H1 (cell line): Measurements from ENCODE around the gene PTCRA. TPM values are rescaled to one million over a fixed set of nuclear protein-coding genes. Genes with fewer than 3 reads are reported as not detected.
A peak's percentile ranks its signal among the peaks of the same experiment; 100 is the strongest.

Experiments
- CTCF ChIA-PET: fragments of 300-600 bp; sonication (Branson Sonifier 250); formaldehyde crosslinking; loops from one replicate; lab custom pipeline; 2021; ENCODE audit not compliant: partially characterized antibody; lab: Charles Lee
- POLR2A ChIA-PET: fragments of 300-600 bp; sonication (Branson Sonifier 250); formaldehyde crosslinking; loops from one replicate; lab custom pipeline; 2021; ENCODE audit warnings: inconsistent platforms; ENCODE audit not compliant: partially characterized antibody; lab: Charles Lee
- DNase-seq, 2 experiments: peaks; one replicate each; pipeline versions ENCODE4 v3.0.0 to v3.0.0-alpha.2; 2010 to 2022; ENCODE audit warnings: low spot score in 2 of 2, low read depth in 1 of 2, mixed read lengths in 1 of 2
- FAIRE-seq: peaks from 2 replicates; lab custom pipeline; 2011; peaks lifted over from hg19 to GRCh38; lab: Jason Lieb, UNC
- H2AFZ ChIP-seq: 2 replicates; pipeline ENCODE4 v1.8.1; 2012; ENCODE audit warnings: low read length, inconsistent platforms
- H2AK5ac ChIP-seq: 2 replicates; pipeline ENCODE4 v1.6.1; 2013; ENCODE audit warnings: low read depth, low read length
- H2BK120ac ChIP-seq: replicated peaks from 2 replicates; pipeline ENCODE3; 2013; ENCODE audit warnings: low read depth, low read length, inconsistent platforms
- H2BK12ac ChIP-seq: 2 replicates; pipeline ENCODE4 v1.6.1; 2013; ENCODE audit warnings: low read depth, low read length
- H2BK15ac ChIP-seq: 2 replicates; pipeline ENCODE4 v1.6.1; 2013; ENCODE audit warnings: low read length
- H2BK20ac ChIP-seq: 2 replicates; pipeline ENCODE4 v1.6.1; 2013; ENCODE audit warnings: low read length
- H2BK5ac ChIP-seq: 2 replicates; pipeline ENCODE4 v1.6.1; 2013; ENCODE audit warnings: low read depth, low read length
- H3K14ac ChIP-seq: 2 replicates; pipeline ENCODE4 v1.6.1; 2013; ENCODE audit warnings: inconsistent platforms; ENCODE audit not compliant: insufficient read length
- H3K18ac ChIP-seq: 2 replicates; pipeline ENCODE4 v1.6.1; 2013; ENCODE audit warnings: low read length; ENCODE audit errors: extremely low read depth
- H3K23ac ChIP-seq: 2 replicates; pipeline ENCODE4 v1.6.1; 2013; ENCODE audit warnings: inconsistent platforms; ENCODE audit not compliant: insufficient read length
- H3K23me2 ChIP-seq: 2 replicates; pipeline ENCODE4 v1.6.1; 2013; ENCODE audit warnings: low read depth, low read length
- H3K27ac ChIP-seq: 2 replicates; pipeline ENCODE4 v1.6.1; 2011; ENCODE audit warnings: low read depth, low read length, inconsistent platforms
- H3K27me3 ChIP-seq, 4 experiments: replicated peaks in 1 of 4; 1 replicate in 1 of 4; 2 replicates in 3 of 4; pipeline versions ENCODE4 v1.6.1 to v1.8.1; 2011 to 2013; ENCODE audit warnings: low read length in 3 of 4, mild to moderate bottlenecking in 3 of 4, inconsistent platforms in 2 of 4, mixed read lengths in 2 of 4, moderate library complexity in 1 of 4; ENCODE audit not compliant: control insufficient read depth in 3 of 4, insufficient read depth in 3 of 4; ENCODE audit errors: extremely low read depth in 1 of 4
- H3K36me3 ChIP-seq, 4 experiments: 2 replicates each; pipeline versions ENCODE4 v1.6.1 to v1.8.1; 2011 to 2013; ENCODE audit warnings: mild to moderate bottlenecking in 4 of 4, low read length in 3 of 4, moderate library complexity in 2 of 4, control low read depth in 1 of 4, inconsistent platforms in 1 of 4; ENCODE audit not compliant: insufficient read depth in 4 of 4, control insufficient read depth in 2 of 4
- H3K4ac ChIP-seq: replicated peaks from 2 replicates; pipeline ENCODE3; 2013; ENCODE audit warnings: low read length, low read depth, mixed read lengths, inconsistent platforms; ENCODE audit not compliant: insufficient read length
- H3K4me1 ChIP-seq, 4 experiments: replicated peaks in 1 of 4; 1 replicate in 1 of 4; 2 replicates in 3 of 4; pipeline versions ENCODE4 v1.6.1 to v1.8.1; 2011 to 2013; ENCODE audit warnings: low read length in 3 of 4, inconsistent platforms in 2 of 4, mixed read lengths in 1 of 4; ENCODE audit not compliant: insufficient read depth in 4 of 4, control insufficient read depth in 3 of 4
- H3K4me2 ChIP-seq, 2 experiments: 2 replicates each; pipeline versions ENCODE4 v1.6.1 to v1.8.1; 2011 to 2013; ENCODE audit warnings: low read depth in 2 of 2, low read length in 2 of 2, control low read depth in 1 of 2, inconsistent platforms in 1 of 2, mild to moderate bottlenecking in 1 of 2; ENCODE audit not compliant: insufficient read depth in 1 of 2
- H3K4me3 ChIP-seq, 4 experiments: fragments of 200-600, 300-600 bp in 1 of 4; sonication (generic), shearing (Covaris generic), sonication (Bioruptor Twin) in 1 of 4; 2 replicates each; pipeline versions ENCODE4 v1.5.1 to v1.8.1; 2011 to 2016; ENCODE audit warnings: low read length in 4 of 4, low read depth in 3 of 4, control low read depth in 2 of 4, inconsistent platforms in 2 of 4, mild to moderate bottlenecking in 2 of 4, mixed read lengths in 1 of 4, moderate library complexity in 1 of 4; ENCODE audit not compliant: insufficient read depth in 2 of 4; ENCODE audit errors: extremely low read depth in 1 of 4
- H3K56ac ChIP-seq: replicated peaks from 2 replicates; pipeline ENCODE3; 2013; ENCODE audit warnings: low read depth, mild to moderate bottlenecking, mixed read lengths, low read length, inconsistent platforms; ENCODE audit not compliant: insufficient read length
- H3K79me1 ChIP-seq: 2 replicates; pipeline ENCODE4 v1.6.1; 2013; ENCODE audit warnings: low read depth, low read length, control low read depth
- H3K79me2 ChIP-seq, 2 experiments: 2 replicates each; pipeline versions ENCODE4 v1.6.1 to v1.8.1; 2012 to 2013; ENCODE audit warnings: low read length in 2 of 2, mild to moderate bottlenecking in 2 of 2, inconsistent platforms in 1 of 2; ENCODE audit not compliant: insufficient read depth in 2 of 2, control insufficient read depth in 1 of 2
- H3K9ac ChIP-seq, 4 experiments: replicated peaks in 1 of 4; 1 replicate in 1 of 4; 2 replicates in 3 of 4; pipeline versions ENCODE4 v1.6.1 to v1.8.1; 2011 to 2013; ENCODE audit warnings: low read depth in 3 of 4, low read length in 3 of 4, control low read depth in 2 of 4, mild to moderate bottlenecking in 2 of 4, moderate library complexity in 2 of 4, inconsistent platforms in 1 of 4; ENCODE audit errors: extremely low read depth in 1 of 4
- H3K9me3 ChIP-seq, 2 experiments: 2 replicates each; pipeline versions ENCODE4 v1.6.1 to v1.8.1; 2012 to 2013; ENCODE audit warnings: mild to moderate bottlenecking in 2 of 2, moderate library complexity in 2 of 2, control low read depth in 1 of 2, inconsistent platforms in 1 of 2, low read depth in 1 of 2, low read length in 1 of 2, mixed read lengths in 1 of 2; ENCODE audit not compliant: insufficient read depth in 2 of 2
- H4K20me1 ChIP-seq, 2 experiments: replicated peaks in 1 of 2; 2 replicates each; pipeline versions ENCODE3 to v1.8.1; 2011 to 2013; ENCODE audit warnings: inconsistent platforms in 2 of 2, low read length in 2 of 2, mild to moderate bottlenecking in 1 of 2; ENCODE audit not compliant: insufficient read depth in 2 of 2, control insufficient read depth in 1 of 2
- H4K5ac ChIP-seq: 2 replicates; pipeline ENCODE4 v1.6.1; 2013; ENCODE audit warnings: low read length, low read depth, mixed read lengths, inconsistent platforms; ENCODE audit not compliant: insufficient read length
- H4K8ac ChIP-seq: 2 replicates; pipeline ENCODE4 v1.8.0; 2013; ENCODE audit warnings: mild to moderate bottlenecking, moderate library complexity, low read length, inconsistent platforms; ENCODE audit not compliant: insufficient read depth; ENCODE audit errors: extremely low read depth
- H4K91ac ChIP-seq: replicated peaks from 2 replicates; pipeline ENCODE3; 2013; ENCODE audit warnings: low read length, mixed read lengths, inconsistent platforms; ENCODE audit not compliant: insufficient read length
- CBX5 ChIP-seq: fragments of 300-800, 300-1000 bp; sonication (generic); IDR thresholded peaks from 2 replicates; pipeline ENCODE4 v1.7.1; 2016; ENCODE audit warnings: antibody characterized with exemption, low read length, low read depth
- CBX8 ChIP-seq: fragments of 300-800, 300-1000 bp; sonication (generic); IDR thresholded peaks from 2 replicates; pipeline ENCODE4 v1.7.1; 2016; ENCODE audit warnings: low read depth, low read length, borderline replicate concordance
- CTBP2 ChIP-seq: IDR thresholded peaks from 2 replicates; pipeline ENCODE4 v1.7.0; 2011; ENCODE audit warnings: borderline replicate concordance, mild to moderate bottlenecking, moderate library complexity, mixed read lengths, low read length; ENCODE audit not compliant: insufficient read depth, insufficient read length
- EZH2 ChIP-seq: fragments of 200-600 bp; sonication (generic); IDR thresholded peaks from 2 replicates; pipeline ENCODE4 v1.7.1; 2012; ENCODE audit warnings: low read depth, mild to moderate bottlenecking, moderate library complexity, low read length, inconsistent platforms; ENCODE audit not compliant: severe bottlenecking
- KDM4A ChIP-seq: IDR thresholded peaks from one replicate; pipeline ENCODE4 v1.7.1; 2012; ENCODE audit warnings: low read depth, mild to moderate bottlenecking, moderate library complexity, low read length, inconsistent platforms; ENCODE audit not compliant: severe bottlenecking
- NRF1 ChIP-seq: IDR thresholded peaks from 2 replicates; pipeline ENCODE4 v1.6.1; 2011; ENCODE audit warnings: mild to moderate bottlenecking, low read depth, low read length, improper control_type of control experiment
- RFX5 ChIP-seq: IDR thresholded peaks from 2 replicates; pipeline ENCODE4 v1.6.1; 2011; ENCODE audit warnings: low read depth, low read length, improper control_type of control experiment, borderline replicate concordance
- SIRT6 ChIP-seq: IDR thresholded peaks from one replicate; pipeline ENCODE4 v1.7.1; 2012; ENCODE audit warnings: low read length, inconsistent platforms
- SP2 ChIP-seq: IDR thresholded peaks from 2 replicates; pipeline ENCODE4 v1.6.1; 2012; ENCODE audit warnings: mild to moderate bottlenecking, low read length, inconsistent platforms
- YY1 ChIP-seq: IDR thresholded peaks from 2 replicates; pipeline ENCODE4 v1.6.1; 2011; ENCODE audit warnings: low read depth, mild to moderate bottlenecking, low read length
- WGBS, 2 experiments: shearing (Covaris generic) in 1 of 2; methylation state at CpG; one replicate each; pipeline versions ENCODE4 v1.1.6 to v1.1.7; 2013 to 2015; ENCODE audit warnings: low lambda C conversion rate in 2 of 2, mixed read lengths in 2 of 2, inconsistent platforms in 1 of 2, low coverage in 1 of 2, missing lambda C conversion rate in 1 of 2; ENCODE audit not compliant: insufficient replicate concordance in 2 of 2, insufficient coverage in 1 of 2, insufficient read length in 1 of 2; ENCODE audit errors: extremely low coverage in 1 of 2, missing lambda C conversion rate in 1 of 2; 5-methylcytosine and 5-hydroxymethylcytosine counted together
- polyA plus RNA-seq, 7 experiments: library from polyadenylated mRNA; depleted of rRNA in 3 of 7; stranded (reverse) in 5 of 7; unstranded in 2 of 7; fragments of >200 nt in 5 of 7; fragments of 200-250 nt in 2 of 7; gene quantifications; 1 replicate in 5 of 7; 2 replicates in 1 of 7; 4 replicates in 1 of 7; pipeline versions ENCODE4 v1.2.1 to v1.2.3, GENCODE V29; 2011 to 2013; ENCODE audit warnings: missing spikeins in 2 of 7, mixed read lengths in 2 of 7
- total RNA-seq: library from RNA; stranded (reverse); fragmentation: NEBNext Ultra II Directional; extraction: Animal tissue kit (Norgen Biotek cat#: 25700); gene quantifications from 2 replicates; pipeline ENCODE4 v1.2.1, GENCODE V29; 2021
- TF ChIP-seq, protein P1 (sequence below), 3 experiments: IDR thresholded peaks; 1 replicate in 2 of 3; 2 replicates in 1 of 3; pipeline versions ENCODE4 v1.5.1 to v1.6.1; 2011; ENCODE audit warnings: low read length in 3 of 3, mild to moderate bottlenecking in 3 of 3, inconsistent platforms in 2 of 3, low read depth in 1 of 3, moderate library complexity in 1 of 3; ENCODE audit not compliant: insufficient read depth in 1 of 3; ENCODE audit errors: control extremely low read depth in 1 of 3

The PTCRA gene
- total and polyA plus RNA-seq, 2 of the 8 experiments (the other 6 are each of a cell fraction or from before 2014, with no cell fraction given): not detected

DNA sequence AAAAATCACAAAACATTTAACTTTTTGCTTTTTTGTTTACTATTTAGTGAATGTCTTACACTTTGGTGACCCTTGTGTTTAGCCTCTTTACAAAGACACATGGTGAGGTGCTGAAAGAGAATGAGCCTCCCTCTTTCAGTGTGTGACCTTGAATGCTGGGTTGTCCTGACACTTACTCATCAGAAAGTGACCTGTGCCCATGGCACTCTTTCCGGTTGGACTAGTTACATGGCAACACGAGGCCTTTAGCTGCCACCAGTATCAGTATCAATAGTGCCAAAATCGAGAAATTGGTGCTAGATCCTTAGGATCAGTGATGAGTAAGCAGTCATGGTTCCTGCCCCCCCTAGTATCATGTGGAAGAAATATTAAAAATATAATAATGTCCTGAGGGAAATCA, 38.2 kb upstream of the PTCRA start:
- no peaks in the 10 kb centered on the region for H3K9me3 ChIP-seq
- H3K23me2 ChIP-seq: no peaks in the 10 kb centered on the region; the same call in 1 of the 2 replicates
- H3K27ac ChIP-seq: no peak overlapping the region
- H2BK5ac ChIP-seq: no peak overlapping the region
- H3K23ac ChIP-seq: no peak overlapping the region
- no peak overlapping the region for H3K18ac ChIP-seq
- no peak overlapping the region for H3K14ac ChIP-seq
- H3K4me2 ChIP-seq: no peak overlapping the region
- 88% methylated on average over 3 of the region's 3 CpGs; no CpG with 5 or more reads in 1 of the 2 experiments for WGBS, 2 experiments
- no peaks in the 10 kb centered on the region for H4K20me1 ChIP-seq
- no peak for DNase-seq
- no peaks in the 10 kb centered on the region for H3K79me1 ChIP-seq
- peaks cover 0 to 27% of the 10 kb centered on the region in 2 experiments; a peak in 2 of 4 replicates for H3K79me2 ChIP-seq
- CTCF ChIA-PET: interaction anchor here (0.8 to 6.3 kb wide), 12 partner anchors 9 to 418 kb away, joined by 3 to 39 read pairs (median 4); partner anchors contain the start of gene TBCC
- POLR2A ChIA-PET: interaction anchor here (0.8 to 7.2 kb wide), 7 partner anchors 13 to 173 kb away, joined by 3 to 130 read pairs (median 6); partner anchors contain the start of gene TBCC
- H2BK15ac ChIP-seq: no peak overlapping the region
- H3K56ac ChIP-seq: no peak overlapping the region
- peak overlapping the region; percentile 4; the same call in 1 of the 2 replicates for H2BK20ac ChIP-seq
- H3K27me3 ChIP-seq: no peaks in the 10 kb centered on the region
- H3K4me1 ChIP-seq: no peaks in the 10 kb centered on the region
- no peak overlapping the region for H3K9ac ChIP-seq
- no peak overlapping the region for H2AK5ac ChIP-seq
- no peak overlapping the region; the same call in 1 of the 2 replicates for H4K8ac ChIP-seq
- H3K4me3 ChIP-seq: no peak overlapping the region
- peak overlapping the region; percentile 54 for H2BK120ac ChIP-seq
- no peak overlapping the region for H2BK12ac ChIP-seq
- no peak for FAIRE-seq
- H4K91ac ChIP-seq: peak overlapping the region; percentile 73
- peak overlapping the region; percentile 69 for H3K4ac ChIP-seq
- H2AFZ ChIP-seq: no peak overlapping the region
- H3K36me3 ChIP-seq: peaks cover 0 to 11% (median 7%) of the 10 kb centered on the region in 4 experiments; a peak in 4 of 8 replicates
- no peak overlapping the region for H4K5ac ChIP-seq
- TF ChIP-seq YY1 (no peak), KDM4A (no peak), SIRT6 (no peak), NRF1 (no peak), CBX5 (no peak), CBX8 (no peak), EZH2 (no peak), CTBP2 (no peak), RFX5 (no peak), SP2 (no peak)
- TF ChIP-seq, protein P1, sequence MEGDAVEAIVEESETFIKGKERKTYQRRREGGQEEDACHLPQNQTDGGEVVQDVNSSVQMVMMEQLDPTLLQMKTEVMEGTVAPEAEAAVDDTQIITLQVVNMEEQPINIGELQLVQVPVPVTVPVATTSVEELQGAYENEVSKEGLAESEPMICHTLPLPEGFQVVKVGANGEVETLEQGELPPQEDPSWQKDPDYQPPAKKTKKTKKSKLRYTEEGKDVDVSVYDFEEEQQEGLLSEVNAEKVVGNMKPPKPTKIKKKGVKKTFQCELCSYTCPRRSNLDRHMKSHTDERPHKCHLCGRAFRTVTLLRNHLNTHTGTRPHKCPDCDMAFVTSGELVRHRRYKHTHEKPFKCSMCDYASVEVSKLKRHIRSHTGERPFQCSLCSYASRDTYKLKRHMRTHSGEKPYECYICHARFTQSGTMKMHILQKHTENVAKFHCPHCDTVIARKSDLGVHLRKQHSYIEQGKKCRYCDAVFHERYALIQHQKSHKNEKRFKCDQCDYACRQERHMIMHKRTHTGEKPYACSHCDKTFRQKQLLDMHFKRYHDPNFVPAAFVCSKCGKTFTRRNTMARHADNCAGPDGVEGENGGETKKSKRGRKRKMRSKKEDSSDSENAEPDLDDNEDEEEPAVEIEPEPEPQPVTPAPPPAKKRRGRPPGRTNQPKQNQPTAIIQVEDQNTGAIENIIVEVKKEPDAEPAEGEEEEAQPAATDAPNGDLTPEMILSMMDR (IDR thresholded peaks at IDR 0.05; ENCODE audit: control extremely low read depth in 1 of 3, insufficient read depth in 1 of 3, low read depth in 1 of 3, low read length in 3 of 3): no peak
